Astrocyte of the cerebellum (primary cell): ENCODE measurements around the gene PPARA.

Source experiments
- DNase-seq: peaks from one replicate; pipeline ENCODE4 v3.0.0-alpha.2; 2011; ENCODE audit warnings: low read depth
- H3K4me3 ChIP-seq: 2 replicates; pipeline ENCODE4 v1.5.1; 2011; ENCODE audit warnings: mild to moderate bottlenecking, low read depth, low read length, moderate library complexity
- in situ Hi-C: cut with HindIII; loops from 2 replicates; pipeline ENCODE4 v1.10.0; 2017; ENCODE audit warnings: low sequenced_read_pairs
- TF ChIP-seq, protein P1 (sequence below): IDR thresholded peaks from 2 replicates; pipeline ENCODE4 v1.5.1; 2012; ENCODE audit warnings: low read length, low read depth, moderate library complexity, mild to moderate bottlenecking; ENCODE audit errors: missing control alignments

Gene PPARA

DNA sequence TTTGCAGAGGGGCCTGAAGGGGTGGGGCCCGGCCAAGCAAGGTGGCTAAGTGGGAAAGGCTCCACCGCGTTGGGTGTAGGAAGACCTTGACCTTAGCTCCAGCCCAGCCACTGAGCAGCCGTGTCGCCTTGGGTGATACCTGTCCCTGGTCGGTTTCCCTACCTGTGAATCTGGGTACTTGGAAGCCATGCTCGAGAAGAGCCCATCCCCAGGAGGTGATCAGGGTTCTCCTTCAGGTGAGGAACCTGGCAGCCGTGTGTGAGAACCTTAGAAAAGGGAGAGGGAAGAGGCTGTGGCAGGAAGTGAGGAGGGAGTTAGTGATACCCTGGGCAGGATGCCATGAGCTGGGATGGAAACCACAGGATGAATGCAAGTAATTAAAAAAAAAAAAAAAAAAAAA, 21.6 kb downstream of the PPARA start:
- in situ Hi-C loops = no loop called here
- no peak overlapping the region for H3K4me3 ChIP-seq
- peak; percentile 60 for DNase-seq
- TF ChIP-seq, protein P1, sequence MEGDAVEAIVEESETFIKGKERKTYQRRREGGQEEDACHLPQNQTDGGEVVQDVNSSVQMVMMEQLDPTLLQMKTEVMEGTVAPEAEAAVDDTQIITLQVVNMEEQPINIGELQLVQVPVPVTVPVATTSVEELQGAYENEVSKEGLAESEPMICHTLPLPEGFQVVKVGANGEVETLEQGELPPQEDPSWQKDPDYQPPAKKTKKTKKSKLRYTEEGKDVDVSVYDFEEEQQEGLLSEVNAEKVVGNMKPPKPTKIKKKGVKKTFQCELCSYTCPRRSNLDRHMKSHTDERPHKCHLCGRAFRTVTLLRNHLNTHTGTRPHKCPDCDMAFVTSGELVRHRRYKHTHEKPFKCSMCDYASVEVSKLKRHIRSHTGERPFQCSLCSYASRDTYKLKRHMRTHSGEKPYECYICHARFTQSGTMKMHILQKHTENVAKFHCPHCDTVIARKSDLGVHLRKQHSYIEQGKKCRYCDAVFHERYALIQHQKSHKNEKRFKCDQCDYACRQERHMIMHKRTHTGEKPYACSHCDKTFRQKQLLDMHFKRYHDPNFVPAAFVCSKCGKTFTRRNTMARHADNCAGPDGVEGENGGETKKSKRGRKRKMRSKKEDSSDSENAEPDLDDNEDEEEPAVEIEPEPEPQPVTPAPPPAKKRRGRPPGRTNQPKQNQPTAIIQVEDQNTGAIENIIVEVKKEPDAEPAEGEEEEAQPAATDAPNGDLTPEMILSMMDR = no peak

DNA sequence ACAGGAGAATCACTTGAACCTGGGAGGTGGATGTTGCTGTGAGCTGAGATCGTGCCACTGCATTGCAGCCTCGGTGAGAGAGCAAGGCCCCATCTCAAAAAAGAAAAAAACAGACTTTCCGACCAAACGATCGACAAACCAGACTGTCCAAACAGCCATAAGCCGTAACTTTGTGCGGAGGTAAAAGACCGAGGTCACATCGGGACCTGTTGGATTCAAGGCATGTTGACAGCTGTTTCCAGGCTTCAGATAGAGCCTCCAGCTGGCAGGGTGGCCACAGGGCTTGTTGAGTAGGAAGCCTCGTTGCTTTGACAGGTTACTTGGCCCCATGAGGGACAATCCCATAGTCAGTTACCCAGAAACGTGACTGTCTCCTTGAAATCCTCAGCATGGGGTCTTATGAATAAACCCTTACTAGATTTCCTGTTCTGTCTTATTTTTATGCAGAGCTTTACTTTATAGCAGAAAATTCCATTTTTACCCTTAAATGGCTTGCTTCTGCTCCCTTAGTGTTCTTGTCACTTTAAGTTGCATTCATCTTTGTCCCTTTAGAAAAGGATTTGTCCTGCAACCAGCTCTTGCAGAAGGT, 22.3 kb downstream of the PPARA start:
- TF ChIP-seq, protein P1 = no peak
- no peak overlapping the region for H3K4me3 ChIP-seq
- DNase-seq = no peak
- in situ Hi-C loops = no loop called here

DNA sequence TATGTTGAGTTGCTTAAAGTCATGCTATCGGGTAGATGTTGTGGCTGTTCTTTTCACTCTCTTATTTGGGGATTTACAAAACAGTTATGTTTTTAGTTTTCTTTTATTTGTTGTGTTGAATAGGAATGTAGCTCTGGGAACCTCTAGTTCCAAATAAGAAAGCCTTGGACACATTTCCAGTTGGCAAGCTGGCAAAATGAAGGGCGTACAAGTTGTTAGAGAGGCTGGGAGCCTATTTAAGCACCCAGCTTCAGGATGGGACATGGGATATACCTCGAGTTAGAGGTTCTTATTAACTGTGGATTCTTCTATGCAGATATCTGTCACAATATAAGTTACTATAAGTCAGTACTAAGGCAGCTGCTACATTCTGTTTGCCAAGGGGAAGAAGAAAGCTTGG, 22.8 kb downstream of the PPARA start:
- in situ Hi-C loops = no loop called here
- TF ChIP-seq, protein P1 = no peak
- no peak for DNase-seq
- H3K4me3 ChIP-seq = no peak overlapping the region

DNA sequence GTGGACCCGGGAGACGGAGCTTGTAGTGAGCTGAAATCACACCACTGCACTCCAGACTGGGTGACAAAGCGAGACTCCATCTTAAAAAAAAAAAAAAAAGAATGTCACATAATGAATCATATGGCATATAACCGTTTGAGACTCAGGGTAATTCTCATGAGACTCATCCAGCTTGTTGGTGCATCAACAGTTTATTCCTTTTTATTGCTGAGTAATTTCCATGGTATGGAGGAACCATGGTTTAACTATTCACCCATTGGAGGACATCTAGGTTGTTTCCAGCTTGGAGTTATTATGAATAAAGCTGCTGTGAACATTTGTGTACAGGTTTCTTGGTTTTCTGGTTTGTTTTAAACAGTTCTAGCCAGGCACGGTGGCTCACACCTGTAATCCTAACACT, 25.3 kb downstream of the PPARA start:
- in situ Hi-C loops = no loop called here
- TF ChIP-seq, protein P1 = no peak
- DNase-seq = no peak
- H3K4me3 ChIP-seq = no peak overlapping the region

DNA sequence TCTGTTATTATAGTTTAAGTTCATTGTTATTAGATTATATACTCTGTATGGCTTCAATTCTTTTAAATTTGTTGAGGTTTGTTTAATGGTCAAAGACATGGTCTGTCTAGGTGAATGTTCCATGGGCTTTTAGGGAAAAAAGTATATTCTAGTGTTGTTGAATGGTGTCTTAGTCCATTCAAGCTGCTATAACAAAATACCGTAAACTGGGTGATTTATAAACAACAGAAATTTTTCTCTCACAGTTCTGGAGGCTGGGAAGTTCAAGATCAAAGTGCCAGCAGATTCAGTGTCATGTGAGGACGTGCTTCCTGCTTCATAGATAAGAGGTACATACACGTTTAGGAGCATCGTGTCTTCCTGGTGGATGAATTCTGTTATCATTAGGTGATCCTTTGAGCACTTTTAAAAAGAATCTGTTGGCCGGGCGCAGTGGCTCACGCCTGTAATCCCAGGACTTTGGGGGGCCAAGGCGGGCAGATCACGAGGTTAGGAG, 26.2 kb downstream of the PPARA start:
- no peak overlapping the region for H3K4me3 ChIP-seq
- no peak for DNase-seq
- TF ChIP-seq, protein P1 = no peak
- in situ Hi-C loops = no loop called here

DNA sequence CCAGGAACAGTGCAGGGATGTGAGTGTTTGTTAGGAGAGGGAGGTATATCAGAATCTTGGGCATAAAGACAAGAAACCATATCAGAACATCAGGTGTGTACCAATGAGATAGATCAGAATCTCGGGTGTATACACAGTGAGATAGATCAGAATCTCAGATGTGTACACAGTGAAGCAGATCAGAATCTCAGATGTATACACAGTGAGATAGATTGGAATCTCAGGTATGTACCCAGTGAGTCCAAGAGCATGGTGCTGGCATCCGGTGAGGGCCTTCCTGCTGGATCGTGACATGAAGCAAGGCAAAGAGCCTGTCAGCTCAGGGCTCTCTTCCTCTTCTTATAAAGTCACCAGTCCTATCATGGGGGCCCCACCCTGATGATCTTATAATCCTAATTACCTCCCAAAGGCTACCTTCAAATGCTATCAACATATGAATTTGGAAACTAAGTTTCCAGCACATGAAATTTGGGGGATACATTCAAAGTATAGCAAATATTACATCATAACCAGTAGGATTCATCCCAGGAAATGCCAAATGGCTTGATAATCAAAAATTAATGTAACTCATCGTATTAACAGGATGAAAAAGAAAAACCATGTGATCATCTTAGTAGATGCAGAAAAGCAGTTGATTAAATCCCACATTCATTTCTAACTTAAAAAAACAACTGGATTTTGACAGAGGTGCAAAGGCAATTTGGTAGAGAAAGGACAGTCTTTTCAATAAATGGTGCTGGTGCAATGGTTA, 28.6 kb downstream of the PPARA start:
- in situ Hi-C loops = no loop called here
- no peak overlapping the region for H3K4me3 ChIP-seq
- TF ChIP-seq, protein P1 = no peak
- no peak for DNase-seq
